ENCODE data around the gene GPX8.

The GPX8 gene

GRCh38 chr5:55211184-55211874 lies 51.4 kb downstream of the GPX8 start:
- H3K4me3 ChIP-seq (ENCODE audit: low read depth, low read length) = no peak overlapping the region
- H3K36me3 ChIP-seq (ENCODE audit: insufficient read depth, low read length) = no peaks in the 10 kb centered on the region
- H3K4me1 ChIP-seq (ENCODE audit: control insufficient read depth, insufficient read depth, low read length, unreplicated experiment) = no peaks in the 10 kb centered on the region
- H2AFZ ChIP-seq (ENCODE audit: low read length, unreplicated experiment) = no peak overlapping the region
- H3K27ac ChIP-seq (ENCODE audit: low read depth, low read length) = no peak overlapping the region
- peaks cover 9% of the 10 kb centered on the region; the same call in 1 of the 2 replicates for H3K27me3 ChIP-seq (ENCODE audit: insufficient read depth, low read length)
- H3K79me2 ChIP-seq (ENCODE audit: control insufficient read depth, insufficient read depth, low read length, unreplicated experiment) = no peaks in the 10 kb centered on the region

Measured in ACC112 (cell line).